ENCODE results near the gene SKI. TPM values are rescaled to one million over a fixed set of nuclear protein-coding genes. Genes with fewer than 3 reads are reported as not detected.

SKI gene
- total RNA-seq, 1 donor from 2014 or later = 116 TPM

DNA sequence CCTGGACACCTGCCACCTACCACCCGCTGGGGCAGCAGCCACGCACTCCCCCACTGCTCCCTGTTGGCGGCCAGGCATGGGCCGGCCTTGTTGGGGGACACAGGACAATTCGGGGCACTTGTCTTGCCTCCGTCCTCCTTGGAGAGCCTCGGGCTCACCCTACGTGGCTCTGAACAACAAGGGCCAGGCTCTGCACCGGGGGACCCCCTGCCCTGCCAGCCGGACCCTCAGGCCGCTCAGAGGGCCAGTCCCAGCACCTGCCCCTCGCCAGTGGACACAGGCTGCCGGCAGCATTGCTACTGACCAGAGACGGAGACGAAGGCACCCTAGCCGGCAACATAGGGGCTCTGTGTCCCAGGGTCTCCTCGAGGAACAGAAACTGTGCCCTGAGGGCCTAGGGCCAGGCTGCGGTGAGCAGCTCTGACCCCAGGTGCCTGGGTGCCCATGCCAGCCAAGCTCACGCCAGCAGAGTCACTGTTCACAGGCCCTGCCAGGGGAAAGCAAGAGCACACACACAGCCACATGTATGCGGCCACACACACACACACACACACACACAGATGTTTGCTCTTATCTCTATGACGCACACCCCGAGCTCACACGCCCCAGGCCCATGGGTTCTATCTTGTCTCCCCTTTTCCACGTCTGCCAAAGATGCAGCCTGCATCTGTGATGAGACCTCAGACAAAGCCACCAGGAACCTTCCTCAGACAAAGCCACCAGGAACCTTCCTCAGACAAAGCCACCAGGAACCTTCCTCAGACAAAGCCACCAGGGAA is 117.4 kb downstream of the SKI start:
- H3K36me3 Mint-ChIP-seq (ENCODE audit: low read depth) = no peaks in the 10 kb centered on the region
- peak; percentile 89 for DNase-seq (ENCODE audit: low spot score)
- H3K9me3 Mint-ChIP-seq (ENCODE audit: low read depth) = no peaks in the 10 kb centered on the region
- H3K4me1 Mint-ChIP-seq (ENCODE audit: low read depth) = peaks cover 8% of the 10 kb centered on the region
- H3K27ac Mint-ChIP-seq (ENCODE audit: unreplicated experiment) = no peak overlapping the region
- H3K27me3 Mint-ChIP-seq (ENCODE audit: low read depth) = no peaks in the 10 kb centered on the region
- TF ChIP-seq, protein P1, sequence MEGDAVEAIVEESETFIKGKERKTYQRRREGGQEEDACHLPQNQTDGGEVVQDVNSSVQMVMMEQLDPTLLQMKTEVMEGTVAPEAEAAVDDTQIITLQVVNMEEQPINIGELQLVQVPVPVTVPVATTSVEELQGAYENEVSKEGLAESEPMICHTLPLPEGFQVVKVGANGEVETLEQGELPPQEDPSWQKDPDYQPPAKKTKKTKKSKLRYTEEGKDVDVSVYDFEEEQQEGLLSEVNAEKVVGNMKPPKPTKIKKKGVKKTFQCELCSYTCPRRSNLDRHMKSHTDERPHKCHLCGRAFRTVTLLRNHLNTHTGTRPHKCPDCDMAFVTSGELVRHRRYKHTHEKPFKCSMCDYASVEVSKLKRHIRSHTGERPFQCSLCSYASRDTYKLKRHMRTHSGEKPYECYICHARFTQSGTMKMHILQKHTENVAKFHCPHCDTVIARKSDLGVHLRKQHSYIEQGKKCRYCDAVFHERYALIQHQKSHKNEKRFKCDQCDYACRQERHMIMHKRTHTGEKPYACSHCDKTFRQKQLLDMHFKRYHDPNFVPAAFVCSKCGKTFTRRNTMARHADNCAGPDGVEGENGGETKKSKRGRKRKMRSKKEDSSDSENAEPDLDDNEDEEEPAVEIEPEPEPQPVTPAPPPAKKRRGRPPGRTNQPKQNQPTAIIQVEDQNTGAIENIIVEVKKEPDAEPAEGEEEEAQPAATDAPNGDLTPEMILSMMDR (IDR thresholded peaks at IDR 0.05) = no peak
- no peak overlapping the region for H3K4me3 Mint-ChIP-seq (ENCODE audit: unreplicated experiment)

DNA sequence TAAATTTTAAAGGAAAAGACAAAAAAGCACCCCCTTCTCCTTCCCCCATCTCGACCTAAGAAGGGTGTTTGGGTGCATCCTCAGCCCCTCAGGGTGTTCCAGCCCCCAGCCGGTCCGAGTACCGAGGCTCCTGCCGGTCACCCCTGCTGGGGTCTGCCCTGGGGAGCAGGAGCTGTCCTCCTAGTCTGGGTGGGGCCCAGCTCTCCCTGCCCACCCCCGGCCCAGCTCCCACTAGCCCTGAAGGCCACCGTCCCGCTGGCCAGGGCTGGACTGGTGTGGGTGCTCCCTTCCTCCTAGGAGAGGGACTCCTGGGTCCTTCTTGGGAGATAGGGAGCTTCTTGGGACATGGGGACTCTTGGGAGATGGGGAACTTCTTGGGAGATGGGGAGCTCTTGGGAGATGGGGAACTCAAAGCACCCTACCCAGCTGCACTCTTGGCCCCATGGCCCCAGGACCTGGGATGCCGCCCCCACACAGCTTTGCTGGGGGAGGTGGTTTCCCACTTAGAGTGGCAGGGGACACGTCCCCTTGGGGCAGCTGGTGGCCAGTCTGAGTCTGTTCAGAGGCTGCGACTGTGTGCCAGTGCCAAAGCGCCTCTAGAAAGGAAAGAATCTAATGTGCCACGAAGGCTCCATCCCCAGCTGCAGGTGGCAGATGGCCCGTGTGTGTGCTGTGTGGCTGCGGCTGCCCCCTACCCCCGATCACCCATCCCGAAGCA is 118.7 kb downstream of the SKI start:
- peaks cover 8% of the 10 kb centered on the region for H3K4me1 Mint-ChIP-seq (ENCODE audit: low read depth)

DNA sequence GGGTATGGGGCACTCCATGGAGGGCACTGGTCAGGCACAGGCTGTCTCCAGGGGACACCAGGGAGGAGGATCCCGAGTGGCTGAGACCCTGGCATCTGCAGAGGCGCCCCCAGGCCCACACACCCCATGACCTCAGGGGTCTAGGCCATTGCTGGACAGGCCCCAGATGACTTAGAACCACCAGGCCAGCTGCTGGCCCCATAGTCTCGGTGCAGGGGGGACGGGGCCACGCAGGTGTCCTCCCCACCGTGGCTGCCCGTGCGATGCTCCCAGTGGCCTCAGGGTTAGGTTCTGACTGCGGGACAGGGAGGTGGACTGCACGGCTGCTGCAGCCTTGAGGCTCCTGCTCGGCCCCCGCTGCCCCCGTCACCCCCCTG is 119.3 kb downstream of the SKI start:
- TF ChIP-seq, protein P1 (IDR thresholded peaks at IDR 0.05) = no peak

More for the DNA sequence above, 118.7 kb downstream of the SKI start:
- Mint-ChIP-seq H3K9me3 (ENCODE audit: low read depth) (no peaks in the 10 kb centered on the region), H3K4me3 (ENCODE audit: unreplicated experiment) (no peak overlapping the region), H3K27ac (ENCODE audit: unreplicated experiment) (no peak overlapping the region), H3K27me3 (ENCODE audit: low read depth) (no peaks in the 10 kb centered on the region), H3K36me3 (ENCODE audit: low read depth) (no peaks in the 10 kb centered on the region)
- TF ChIP-seq, protein P1 (IDR thresholded peaks at IDR 0.05) = no peak
- no peak for DNase-seq (ENCODE audit: low spot score)

DNA sequence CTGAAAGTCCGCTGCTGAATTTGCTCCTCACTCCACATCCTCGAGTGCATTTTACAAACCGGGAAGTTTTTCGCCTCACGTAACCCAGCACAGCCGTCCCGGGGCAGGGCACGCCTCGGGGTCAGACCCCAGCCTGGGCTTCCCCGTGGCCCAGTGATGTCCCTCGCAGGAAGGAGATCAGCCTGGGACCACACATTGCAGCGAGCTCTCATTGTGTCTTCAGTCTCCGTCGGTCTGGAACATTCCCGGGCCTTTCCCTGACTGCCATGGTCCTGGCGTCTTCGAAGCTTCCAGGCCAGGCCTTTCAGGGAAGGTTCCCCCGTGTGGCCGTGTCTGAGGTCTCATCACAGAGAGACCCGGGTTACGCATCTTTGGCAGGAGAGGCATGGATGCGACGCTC is 119.8 kb downstream of the SKI start:
- DNase-seq (ENCODE audit: low spot score) = no peak
- Mint-ChIP-seq H3K36me3 (ENCODE audit: low read depth) (no peaks in the 10 kb centered on the region), H3K9me3 (ENCODE audit: low read depth) (no peaks in the 10 kb centered on the region), H3K4me3 (ENCODE audit: unreplicated experiment) (no peak overlapping the region), H3K27me3 (ENCODE audit: low read depth) (no peaks in the 10 kb centered on the region), H3K27ac (ENCODE audit: unreplicated experiment) (no peak overlapping the region), H3K4me1 (ENCODE audit: low read depth) (peaks cover 8% of the 10 kb centered on the region)
- TF ChIP-seq, protein P1 (IDR thresholded peaks at IDR 0.05) = no peak

More for the DNA sequence above, 119.3 kb downstream of the SKI start:
- Mint-ChIP-seq H3K27me3 (ENCODE audit: low read depth) (no peaks in the 10 kb centered on the region), H3K27ac (ENCODE audit: unreplicated experiment) (no peak overlapping the region), H3K36me3 (ENCODE audit: low read depth) (no peaks in the 10 kb centered on the region), H3K4me3 (ENCODE audit: unreplicated experiment) (no peak overlapping the region), H3K9me3 (ENCODE audit: low read depth) (no peaks in the 10 kb centered on the region), H3K4me1 (ENCODE audit: low read depth) (peaks cover 8% of the 10 kb centered on the region)
- no peak for DNase-seq (ENCODE audit: low spot score)
